Epithelial cell of esophagus (primary cell): ENCODE results near the gene IFNA1.

Experiments
- DNase-seq: peaks from one replicate; pipeline ENCODE4 v3.0.0; 2010; ENCODE audit warnings: low read depth
- H3K4me3 ChIP-seq: 2 replicates; pipeline ENCODE4 v1.5.1; 2011; ENCODE audit warnings: mild to moderate bottlenecking, low read length, control low read depth
- TF ChIP-seq, protein P1 (sequence below): IDR thresholded peaks from 2 replicates; pipeline ENCODE4 v1.5.1; 2011; ENCODE audit warnings: low read depth, mild to moderate bottlenecking, low read length, control low read depth, inconsistent platforms; ENCODE audit not compliant: insufficient read depth; ENCODE audit errors: missing control alignments

The IFNA1 gene

DNA sequence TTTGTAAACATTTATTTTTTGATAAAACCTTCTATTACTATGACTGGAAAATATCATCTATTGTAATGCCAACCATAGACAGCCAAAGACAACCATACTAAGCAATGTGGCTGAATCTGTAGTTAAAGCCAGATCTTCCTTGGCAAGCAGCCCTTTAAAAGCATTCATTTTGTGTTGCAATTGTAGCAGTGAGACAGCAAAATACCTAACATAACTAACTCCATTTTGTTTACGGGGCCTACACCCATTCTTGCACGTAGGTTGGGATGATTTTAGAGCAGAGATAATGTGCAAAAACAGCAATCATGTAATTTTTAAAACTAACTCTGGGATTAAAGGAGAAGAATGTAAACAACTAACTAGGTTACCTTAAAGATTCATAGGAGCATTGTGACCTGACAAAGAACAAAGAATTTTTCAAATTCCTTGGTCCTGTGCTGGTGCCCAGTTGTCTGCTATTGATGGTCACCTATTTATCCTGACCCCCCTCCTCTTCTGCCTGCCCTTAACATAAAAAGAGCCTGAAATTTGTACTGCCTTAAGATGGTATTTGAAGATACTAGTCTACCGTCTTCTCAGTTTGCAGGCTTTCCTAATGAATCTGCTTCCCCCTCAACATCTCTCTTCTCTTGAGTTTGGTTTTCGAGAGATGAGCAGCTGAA, 10.6 kb downstream of the IFNA1 start:
- DNase-seq = no peak
- TF ChIP-seq, protein P1, sequence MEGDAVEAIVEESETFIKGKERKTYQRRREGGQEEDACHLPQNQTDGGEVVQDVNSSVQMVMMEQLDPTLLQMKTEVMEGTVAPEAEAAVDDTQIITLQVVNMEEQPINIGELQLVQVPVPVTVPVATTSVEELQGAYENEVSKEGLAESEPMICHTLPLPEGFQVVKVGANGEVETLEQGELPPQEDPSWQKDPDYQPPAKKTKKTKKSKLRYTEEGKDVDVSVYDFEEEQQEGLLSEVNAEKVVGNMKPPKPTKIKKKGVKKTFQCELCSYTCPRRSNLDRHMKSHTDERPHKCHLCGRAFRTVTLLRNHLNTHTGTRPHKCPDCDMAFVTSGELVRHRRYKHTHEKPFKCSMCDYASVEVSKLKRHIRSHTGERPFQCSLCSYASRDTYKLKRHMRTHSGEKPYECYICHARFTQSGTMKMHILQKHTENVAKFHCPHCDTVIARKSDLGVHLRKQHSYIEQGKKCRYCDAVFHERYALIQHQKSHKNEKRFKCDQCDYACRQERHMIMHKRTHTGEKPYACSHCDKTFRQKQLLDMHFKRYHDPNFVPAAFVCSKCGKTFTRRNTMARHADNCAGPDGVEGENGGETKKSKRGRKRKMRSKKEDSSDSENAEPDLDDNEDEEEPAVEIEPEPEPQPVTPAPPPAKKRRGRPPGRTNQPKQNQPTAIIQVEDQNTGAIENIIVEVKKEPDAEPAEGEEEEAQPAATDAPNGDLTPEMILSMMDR = no peak
- no peak overlapping the region for H3K4me3 ChIP-seq

DNA sequence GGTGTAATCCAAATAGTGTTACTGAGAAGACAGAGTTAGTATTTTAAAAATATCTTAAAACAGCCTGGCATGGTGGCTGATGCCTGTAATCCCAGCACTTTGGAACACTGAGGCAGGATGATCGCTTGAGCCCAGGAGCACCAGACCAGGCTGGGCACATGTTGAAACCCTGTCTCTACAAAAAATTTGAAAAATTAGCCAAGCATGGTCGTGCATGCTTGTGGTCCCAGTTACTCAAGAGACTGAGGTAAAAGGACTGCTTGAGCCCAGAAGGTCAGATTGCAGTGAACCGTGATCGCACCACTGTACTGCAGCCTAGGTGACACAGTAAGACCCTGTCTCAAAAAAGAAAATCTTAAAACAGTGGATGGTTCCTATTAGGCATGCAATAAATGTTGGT, 12.4 kb downstream of the IFNA1 start:
- DNase-seq = no peak
- no peak overlapping the region for H3K4me3 ChIP-seq
- TF ChIP-seq, protein P1 = no peak

DNA sequence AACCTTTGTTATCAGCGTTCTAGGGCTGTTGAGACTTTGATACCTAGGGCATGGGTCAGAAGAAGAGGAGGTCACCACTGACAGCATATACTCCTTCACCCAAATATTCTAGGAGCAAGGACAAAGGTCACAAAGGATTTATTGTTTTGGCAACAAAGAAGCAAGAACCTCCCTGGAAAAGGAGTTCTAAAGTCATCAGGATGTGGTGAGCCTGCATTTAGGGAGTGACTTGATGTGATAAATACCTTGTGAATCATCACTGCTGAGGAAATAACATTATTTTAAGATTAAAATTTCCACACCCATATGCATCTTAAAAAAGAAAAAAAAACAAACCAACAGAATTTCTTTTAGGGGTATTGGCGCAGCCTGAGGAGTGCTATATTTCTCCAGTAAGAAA, 13.9 kb downstream of the IFNA1 start:
- no peak overlapping the region for H3K4me3 ChIP-seq
- TF ChIP-seq, protein P1 = no peak
- DNase-seq = peak; percentile 40

DNA sequence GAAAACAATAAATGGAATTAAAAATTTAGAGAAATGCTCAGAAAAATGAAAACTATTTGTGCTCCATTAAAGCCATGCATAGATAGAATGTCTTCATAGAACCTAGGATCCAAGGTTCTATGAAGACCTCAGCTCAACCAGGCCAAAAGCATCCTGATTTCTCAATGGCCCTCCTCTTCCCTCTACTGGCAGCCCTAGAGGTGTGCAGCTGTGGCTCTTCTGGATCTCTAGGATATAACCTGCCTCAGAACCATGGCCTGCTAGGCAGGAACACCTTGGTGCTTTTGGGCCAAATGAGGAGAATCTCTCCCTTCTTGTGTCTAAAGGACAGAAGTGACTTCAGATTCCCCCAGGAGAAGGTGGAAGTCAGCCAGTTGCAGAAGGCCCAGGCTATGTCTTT, 15.1 kb downstream of the IFNA1 start:
- TF ChIP-seq, protein P1 = peak; percentile 80
- peak; percentile 40 for DNase-seq
- H3K4me3 ChIP-seq = no peak overlapping the region

DNA sequence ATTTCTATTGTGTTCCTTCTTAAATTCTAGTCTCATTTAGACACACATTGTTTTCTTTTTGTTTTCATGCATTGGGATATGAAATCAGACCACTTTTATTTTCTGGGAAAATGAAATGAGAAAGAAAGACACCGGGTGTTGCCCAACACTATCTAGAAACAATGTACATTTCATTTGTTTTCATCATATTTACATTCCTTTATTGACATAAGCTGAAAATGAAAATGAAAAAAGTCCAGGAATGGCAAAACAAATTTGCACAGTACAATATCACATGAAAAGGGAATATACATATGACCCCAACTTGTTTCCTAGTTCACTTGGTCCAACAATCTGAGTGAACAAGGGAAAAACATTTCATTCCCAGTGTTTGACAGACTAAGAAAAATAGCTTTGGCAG, 21.1 kb downstream of the IFNA1 start:
- TF ChIP-seq, protein P1 = no peak
- no peak for DNase-seq
- H3K4me3 ChIP-seq = no peak overlapping the region

DNA sequence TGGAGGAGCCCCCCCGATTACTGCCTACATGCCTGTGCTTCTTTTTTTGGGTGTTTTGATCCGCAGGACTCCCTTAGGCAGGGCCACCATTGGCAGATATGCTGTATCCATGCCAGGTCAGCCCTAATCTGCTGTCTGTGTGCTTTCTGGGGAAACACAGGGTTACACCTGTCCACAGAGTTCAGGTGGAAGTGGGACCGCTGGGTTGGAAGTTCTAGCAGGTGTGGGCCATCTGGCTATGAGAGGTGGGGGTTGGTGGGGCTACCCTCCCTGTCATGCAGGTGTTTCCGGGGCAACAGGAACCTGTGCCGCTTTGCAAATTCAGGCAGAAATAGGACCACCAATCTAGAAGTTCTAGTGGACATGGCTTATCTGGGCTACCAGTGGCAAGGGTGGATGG, 24.9 kb downstream of the IFNA1 start:
- no peak for DNase-seq
- H3K4me3 ChIP-seq = no peak overlapping the region
- TF ChIP-seq, protein P1 = no peak

DNA sequence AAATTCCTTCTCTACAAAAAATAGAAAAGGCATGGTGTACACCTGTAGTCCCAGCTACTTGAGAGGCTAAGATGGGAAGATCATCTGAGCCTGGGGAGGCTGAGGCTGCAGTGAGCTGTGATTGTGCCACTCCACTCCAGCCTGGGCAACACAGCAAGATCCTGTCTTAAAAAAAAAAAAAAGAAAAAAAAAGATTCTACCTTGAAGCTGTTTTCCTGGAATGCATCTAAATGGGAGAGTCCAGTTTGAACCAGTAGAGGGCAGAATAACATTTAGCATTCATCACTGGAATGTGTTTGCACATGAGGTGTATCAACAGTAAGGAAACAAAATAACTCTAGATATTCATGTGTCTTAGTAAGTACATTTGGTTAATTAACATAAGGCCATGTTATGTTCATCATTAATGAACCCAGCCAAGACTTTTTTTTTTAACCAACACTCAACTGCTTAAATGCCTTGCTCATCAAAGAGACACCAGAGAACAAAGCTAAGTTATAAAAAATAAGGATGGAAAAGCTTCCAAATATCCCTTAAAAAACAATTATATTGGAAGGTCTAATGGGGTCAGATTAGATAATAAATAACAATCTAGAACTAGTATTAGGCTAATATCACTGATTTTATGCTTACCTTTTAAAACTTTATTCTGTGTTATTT, 25.8 kb downstream of the IFNA1 start:
- H3K4me3 ChIP-seq = no peak overlapping the region
- DNase-seq = peak; percentile 46
- TF ChIP-seq, protein P1 = peak; percentile 50
